ENCODE data around the gene MAN1C1. TPM values are rescaled to one million over a fixed set of nuclear protein-coding genes. Genes with fewer than 3 reads are reported as not detected.

MAN1C1 gene
- total and polyA plus RNA-seq, 2 donors from 2014 or later: 31.7 to 65.5 TPM

DNA sequence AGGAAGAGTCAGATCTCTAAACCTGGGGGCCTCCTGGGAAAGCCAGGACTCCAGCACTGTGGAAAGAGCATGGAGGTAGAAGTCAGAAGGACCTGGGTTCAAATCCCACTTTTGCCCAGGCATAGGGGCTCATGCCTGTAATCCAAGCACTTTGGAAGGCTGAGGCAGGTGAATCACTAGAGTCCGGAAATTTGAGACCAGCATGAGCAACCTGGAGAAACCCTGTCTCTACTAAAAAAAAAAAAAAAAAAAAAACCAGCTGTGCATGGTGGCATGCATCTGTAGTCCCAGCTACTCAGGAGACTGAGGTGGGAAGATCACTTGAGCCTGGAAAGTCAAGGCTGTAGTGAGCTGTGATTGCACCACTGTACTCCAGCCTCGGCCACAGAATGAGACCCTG lies 41.4 kb upstream of the MAN1C1 start:
- FAIRE-seq (no peak), DNase-seq (no peak)
- Histone ChIP-seq H3K36me3 (ENCODE audit: control insufficient read depth in 2 of 3, insufficient read depth in 3 of 3, low read length in 3 of 3) (no peaks in the 10 kb centered on the region), H3K9me3 (ENCODE audit: control insufficient read depth in 2 of 3, insufficient read depth in 1 of 3, low read length in 3 of 3) (no peaks in the 10 kb centered on the region), H3K4me3 (ENCODE audit: low read length in 3 of 3) (no peak overlapping the region), H3K4me1 (ENCODE audit: control insufficient read depth in 2 of 3, insufficient read depth in 2 of 3, low read depth in 1 of 3, low read length in 3 of 3) (peaks cover 0 to 10% (median 6%) of the 10 kb centered on the region in 3 donors), H3K27me3 (ENCODE audit: control insufficient read depth, insufficient read depth, low read length) (no peaks in the 10 kb centered on the region), H3K9ac (ENCODE audit: low read length in 3 of 3) (no peak overlapping the region), H3K27ac (ENCODE audit: low read depth in 2 of 2, low read length in 2 of 2) (no peak overlapping the region)
- intact Hi-C loops (cut with DNase I): no loop called here
- no peak for TF ChIP-seq CTCF (IDR thresholded peaks at IDR 0.05; ENCODE audit: borderline replicate concordance, extremely low read depth, insufficient read depth)

DNA sequence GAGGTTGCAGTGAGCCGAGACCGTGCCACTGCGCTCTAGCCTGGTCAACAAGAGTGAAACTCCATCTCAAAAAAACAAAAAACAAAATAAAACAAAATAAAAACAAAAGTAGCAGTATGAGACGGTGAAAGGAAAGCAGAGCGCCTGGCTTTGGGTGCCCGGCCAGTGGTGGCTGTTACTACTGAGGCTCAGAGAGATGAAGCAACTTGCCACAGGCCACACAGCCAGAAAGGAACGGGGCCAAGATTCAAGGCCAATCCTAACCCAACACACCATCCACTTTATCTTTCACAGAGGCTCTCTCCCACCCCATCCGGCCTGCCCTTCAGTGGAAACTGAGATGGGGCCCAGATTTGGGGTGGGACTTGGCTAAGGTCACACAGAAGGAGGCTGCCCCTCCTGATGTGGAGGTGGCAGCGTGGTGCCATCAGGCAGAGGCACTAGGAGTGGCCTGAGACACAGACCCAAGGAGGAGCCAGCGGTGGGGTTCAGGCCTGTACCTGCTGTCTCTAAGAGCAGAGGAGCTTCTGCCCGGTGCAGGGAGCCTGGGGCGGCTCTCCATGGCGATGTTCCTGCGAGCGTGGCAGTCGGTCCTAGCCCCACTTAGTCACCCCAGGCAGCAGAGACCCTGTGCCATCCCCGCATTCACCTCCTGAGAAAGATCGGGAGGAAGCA lies 40.0 kb upstream of the MAN1C1 start:
- TF ChIP-seq CTCF (IDR thresholded peaks at IDR 0.05; ENCODE audit: borderline replicate concordance, extremely low read depth, insufficient read depth): no peak
- intact Hi-C loops (cut with DNase I): no loop called here
- H3K9me3 ChIP-seq (ENCODE audit: control insufficient read depth in 2 of 3, insufficient read depth in 1 of 3, low read length in 3 of 3): no peaks in the 10 kb centered on the region
- H3K4me1 ChIP-seq (ENCODE audit: control insufficient read depth in 2 of 3, insufficient read depth in 2 of 3, low read depth in 1 of 3, low read length in 3 of 3): peaks cover 0 to 10% (median 6%) of the 10 kb centered on the region in 3 donors
- DNase-seq: peak in 1 of 5 donors; percentile 59
- no peak for FAIRE-seq
- no peak overlapping the region for H3K27ac ChIP-seq (ENCODE audit: low read depth in 2 of 2, low read length in 2 of 2)
- H3K9ac ChIP-seq (ENCODE audit: low read length in 3 of 3): no peak overlapping the region
- no peak overlapping the region for H3K4me3 ChIP-seq (ENCODE audit: low read length in 3 of 3)
- H3K36me3 ChIP-seq (ENCODE audit: control insufficient read depth in 2 of 3, insufficient read depth in 3 of 3, low read length in 3 of 3): no peaks in the 10 kb centered on the region
- no peaks in the 10 kb centered on the region for H3K27me3 ChIP-seq (ENCODE audit: control insufficient read depth, insufficient read depth, low read length)

GRCh38 chr1:25577134-25577920 lies 39.3 kb upstream of the MAN1C1 start:
- DNase-seq (peak in 1 of 5 donors; percentile 66), FAIRE-seq (no peak)
- peaks cover 0 to 10% (median 6%) of the 10 kb centered on the region in 3 donors for H3K4me1 ChIP-seq (ENCODE audit: control insufficient read depth in 2 of 3, insufficient read depth in 2 of 3, low read depth in 1 of 3, low read length in 3 of 3)
- H3K9ac ChIP-seq (ENCODE audit: low read length in 3 of 3): no peak overlapping the region
- no peaks in the 10 kb centered on the region for H3K36me3 ChIP-seq (ENCODE audit: control insufficient read depth in 2 of 3, insufficient read depth in 3 of 3, low read length in 3 of 3)
- intact Hi-C loops (cut with DNase I): no loop called here
- no peaks in the 10 kb centered on the region for H3K27me3 ChIP-seq (ENCODE audit: control insufficient read depth, insufficient read depth, low read length)
- no peak overlapping the region for H3K27ac ChIP-seq (ENCODE audit: low read depth in 2 of 2, low read length in 2 of 2)
- H3K4me3 ChIP-seq (ENCODE audit: low read length in 3 of 3): no peak overlapping the region
- no peak for TF ChIP-seq CTCF (IDR thresholded peaks at IDR 0.05; ENCODE audit: borderline replicate concordance, extremely low read depth, insufficient read depth)
- H3K9me3 ChIP-seq (ENCODE audit: control insufficient read depth in 2 of 3, insufficient read depth in 1 of 3, low read length in 3 of 3): no peaks in the 10 kb centered on the region

Data from kidney (tissue), 14 donors.